ENCODE data around the gene LARP4.
"Not testable (repeated sequence)": the region's sequence is repeated elsewhere in the genome, so short reads cannot be mapped to it uniquely, and the experiment has no call there.

Gene LARP4

DNA sequence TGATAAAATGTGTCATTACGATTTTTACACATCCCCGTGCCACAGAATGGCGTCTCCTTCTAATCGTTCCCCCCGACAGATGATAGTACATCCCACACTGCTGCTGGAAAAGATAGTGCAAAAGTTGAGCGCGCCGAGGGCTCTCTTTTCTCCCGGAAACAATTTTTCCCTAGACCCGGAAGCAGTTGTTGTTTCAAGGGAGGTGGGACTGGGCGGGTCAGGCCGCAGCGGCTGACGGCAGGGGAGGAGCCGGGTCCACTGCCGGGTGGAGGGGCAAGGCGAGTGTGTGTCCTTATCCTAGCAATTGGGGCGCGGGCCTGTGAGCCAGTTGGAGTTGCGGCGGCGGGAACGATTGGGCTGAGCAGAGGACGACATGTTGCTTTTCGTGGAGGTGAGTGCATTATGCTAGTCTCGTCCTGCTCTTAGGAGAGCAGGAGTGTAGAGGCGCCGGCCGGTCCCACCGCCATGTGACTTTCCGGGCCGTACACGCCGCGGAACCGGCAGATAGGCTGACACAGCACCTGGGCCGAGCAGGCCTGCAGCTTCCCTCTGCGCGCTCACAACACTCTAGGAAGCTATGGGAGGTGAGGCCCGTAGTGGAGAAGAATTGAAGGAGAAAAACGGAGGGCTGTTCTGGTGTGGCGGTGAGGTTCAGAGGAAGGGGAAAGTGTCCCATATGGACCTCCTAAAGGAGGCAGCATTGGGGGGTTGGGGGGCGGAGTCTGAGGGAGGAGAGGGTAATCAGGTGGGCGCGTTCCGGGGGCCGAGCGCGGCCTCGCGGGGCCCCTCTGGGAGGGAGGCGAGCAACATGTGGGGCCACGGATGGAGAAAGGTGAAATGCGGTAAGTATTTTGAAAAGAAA is at the start of gene LARP4:
Gene LARP4, plus strand, starts transcription at position 248 of the 862 bp plus-strand sequence. Its CDS starts 126 bp downstream, at position 374.
- DNase-seq, result peak; percentile 92

DNA sequence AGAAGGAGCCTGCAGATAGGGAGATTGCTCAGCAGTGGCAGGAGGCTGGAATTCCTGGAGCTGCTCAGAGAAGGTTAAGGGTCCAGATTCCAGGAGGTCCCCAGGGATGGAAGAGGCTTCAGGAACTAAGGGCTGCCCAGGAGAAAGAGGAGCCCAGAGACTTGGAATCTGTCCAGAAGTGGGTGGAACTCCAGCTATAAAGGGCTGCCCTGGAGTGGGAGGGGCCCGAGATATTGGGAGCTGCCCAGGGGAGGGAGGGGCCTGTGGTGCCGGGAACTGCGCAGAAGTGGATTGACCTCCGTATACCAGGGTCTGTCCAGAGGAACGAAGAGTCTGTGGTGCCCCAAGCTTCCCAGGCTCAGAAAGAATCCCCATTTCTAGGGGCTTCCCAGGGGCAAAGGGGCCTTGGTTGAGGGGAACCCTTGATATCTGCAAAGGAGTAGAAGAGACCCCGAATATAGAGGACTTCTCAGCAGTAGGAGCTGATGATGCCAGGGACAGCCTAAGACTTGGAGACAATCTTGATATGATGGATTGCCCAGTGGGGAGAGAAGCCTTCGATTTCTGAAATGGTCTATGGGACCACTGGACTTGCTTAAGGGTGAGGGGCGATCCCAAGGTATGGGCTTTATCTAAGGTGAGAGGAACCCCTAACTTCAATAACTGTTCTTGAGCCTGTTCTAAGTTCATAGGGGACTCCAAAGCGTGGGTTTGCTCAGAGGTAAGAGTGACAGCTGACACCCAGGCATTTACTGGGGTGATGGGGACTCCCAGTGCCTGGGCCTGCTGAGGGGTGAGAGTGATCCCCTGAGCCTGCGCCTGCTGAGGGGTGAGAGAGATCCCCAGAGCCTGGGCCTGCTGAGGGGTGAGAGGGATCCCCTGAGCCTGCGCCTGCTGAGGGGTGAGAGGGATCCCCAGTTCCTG is 49.3 kb upstream of the LARP4 start:
- DNase-seq, result no peak

DNA sequence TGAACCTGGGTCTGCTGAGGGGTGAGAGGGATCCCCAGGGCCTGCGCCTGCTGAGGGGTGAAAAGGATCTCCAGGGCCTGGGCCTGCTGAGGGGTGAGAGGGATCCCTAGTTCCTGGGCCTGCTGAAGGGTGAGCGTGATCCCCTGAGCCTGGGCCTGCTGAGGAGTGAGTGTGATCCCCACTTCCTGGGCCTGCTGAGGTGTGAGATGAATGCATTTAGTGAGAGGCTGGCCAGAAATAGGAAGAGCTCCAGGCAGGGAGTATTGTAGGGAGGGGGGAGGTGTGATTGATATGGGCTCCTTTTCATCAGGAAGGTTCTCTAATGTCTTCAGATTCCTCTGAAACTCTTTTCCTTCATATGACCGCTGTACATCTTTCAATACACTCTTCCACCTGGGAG is 47.3 kb upstream of the LARP4 start:
- DNase-seq, result no peak

DNA sequence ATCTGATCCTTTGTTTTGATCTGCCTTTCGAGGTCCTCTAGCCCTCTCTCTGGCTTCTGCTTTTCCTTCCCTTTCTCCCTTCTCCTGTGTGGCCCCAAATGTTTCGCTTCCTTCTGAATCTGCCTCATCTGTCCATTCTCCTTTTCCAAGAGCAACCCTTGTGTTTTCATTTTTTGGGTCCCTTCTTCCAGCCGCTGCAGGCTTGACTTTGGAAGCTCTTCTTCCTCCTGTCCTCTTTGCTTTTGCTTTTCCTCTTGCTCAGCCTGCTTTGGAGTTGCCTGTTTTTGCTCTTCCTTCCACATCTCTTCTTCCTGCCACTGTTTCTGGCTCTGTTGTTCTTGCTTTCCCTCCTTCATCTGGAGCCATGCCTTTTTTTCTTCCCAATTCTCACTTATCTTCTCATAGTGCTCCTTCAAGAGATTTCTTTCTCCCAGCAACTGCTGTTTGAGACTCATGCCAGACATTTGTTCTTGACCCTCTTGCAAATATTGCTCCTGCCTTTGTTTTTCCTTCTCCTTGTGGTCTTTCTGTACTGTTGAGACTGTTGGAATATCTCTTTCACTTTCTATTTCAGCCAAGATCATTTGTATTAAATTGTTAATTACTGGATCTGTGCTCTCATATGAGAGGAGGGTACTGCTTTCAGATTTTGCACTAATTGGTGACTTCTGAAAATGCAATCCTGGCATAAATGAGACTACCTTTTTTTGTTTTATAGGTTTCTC is 46.7 kb upstream of the LARP4 start:
- no peak for DNase-seq

DNA sequence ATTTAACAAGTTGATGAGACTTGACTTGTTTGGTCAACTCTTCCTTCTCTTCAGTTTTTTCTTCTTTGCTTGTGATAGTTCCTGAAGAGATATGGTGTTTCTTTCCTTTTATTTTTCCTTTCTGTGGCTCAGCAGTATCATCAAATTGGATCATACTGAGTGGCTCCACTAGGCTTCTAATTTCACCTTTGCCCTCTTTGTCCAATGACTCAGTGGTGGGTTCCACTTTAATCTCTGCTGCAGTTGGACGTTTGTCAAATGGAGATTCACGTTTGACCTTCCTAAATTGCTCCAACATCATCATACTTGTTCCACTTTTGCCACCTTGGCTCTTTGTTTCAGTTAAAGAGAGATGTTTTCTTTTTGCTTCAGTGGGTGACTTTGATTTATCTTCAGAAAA is 45.8 kb upstream of the LARP4 start:
- no peak for DNase-seq

DNA sequence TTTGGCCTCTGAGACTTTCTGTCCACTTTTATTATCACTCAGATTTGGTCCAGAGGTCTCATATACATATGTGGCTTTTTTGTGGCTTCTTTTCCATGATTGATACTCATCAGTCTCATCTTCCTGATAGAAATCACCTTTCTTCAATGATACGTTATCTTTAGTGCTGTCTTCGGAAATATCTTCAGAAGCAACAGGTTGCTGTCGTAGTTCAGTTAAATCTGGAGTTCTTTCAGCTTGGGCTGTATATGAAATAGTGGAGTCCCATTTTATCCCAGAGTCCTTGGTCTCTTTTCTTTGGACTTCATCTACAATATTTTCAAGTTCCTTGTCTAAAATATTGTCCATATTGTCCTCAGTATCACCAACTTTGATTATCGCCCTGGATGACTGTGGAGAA is 45.3 kb upstream of the LARP4 start:
- no peak for DNase-seq

DNA sequence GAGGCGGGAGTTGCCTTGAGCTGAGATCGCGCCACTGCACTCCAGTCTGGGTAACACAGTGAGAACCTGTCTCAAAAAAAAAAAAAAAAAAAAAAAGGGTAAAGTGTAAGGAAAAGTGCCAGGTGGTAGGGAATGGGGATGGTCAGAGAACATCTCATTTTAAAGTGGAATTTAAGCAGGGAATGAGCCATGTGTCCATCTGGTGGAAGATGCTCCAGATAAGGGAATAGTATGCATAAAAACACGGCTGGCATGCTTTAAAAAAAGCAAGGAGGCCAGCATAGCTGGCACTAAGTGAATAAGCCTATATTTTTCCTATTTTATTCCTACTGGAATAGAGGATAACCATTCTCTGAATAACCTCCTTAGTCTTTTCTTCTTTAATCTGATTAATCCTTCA is 38.0 kb upstream of the LARP4 start:
- DNase-seq, result no peak

DNA sequence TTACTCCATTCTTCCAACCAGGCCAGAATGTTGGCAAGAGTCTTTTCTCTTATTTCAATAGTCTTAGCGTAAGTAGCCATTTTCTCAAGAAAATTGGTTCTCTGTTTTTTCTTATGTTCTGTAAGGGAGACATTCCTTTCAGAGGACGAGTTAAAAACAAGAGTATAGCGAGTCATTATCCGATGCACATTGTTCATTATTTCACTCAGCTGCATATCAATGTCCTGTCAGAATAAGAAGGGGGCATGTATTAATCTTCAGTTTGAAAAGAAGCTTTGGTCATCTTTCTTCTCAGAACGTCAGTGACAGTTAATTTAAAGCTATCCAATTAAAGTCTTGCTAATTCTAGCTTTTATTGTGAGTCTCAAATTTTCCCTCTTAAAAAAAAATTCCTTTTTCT is 37.5 kb upstream of the LARP4 start:
- DNase-seq, result no peak

DNA sequence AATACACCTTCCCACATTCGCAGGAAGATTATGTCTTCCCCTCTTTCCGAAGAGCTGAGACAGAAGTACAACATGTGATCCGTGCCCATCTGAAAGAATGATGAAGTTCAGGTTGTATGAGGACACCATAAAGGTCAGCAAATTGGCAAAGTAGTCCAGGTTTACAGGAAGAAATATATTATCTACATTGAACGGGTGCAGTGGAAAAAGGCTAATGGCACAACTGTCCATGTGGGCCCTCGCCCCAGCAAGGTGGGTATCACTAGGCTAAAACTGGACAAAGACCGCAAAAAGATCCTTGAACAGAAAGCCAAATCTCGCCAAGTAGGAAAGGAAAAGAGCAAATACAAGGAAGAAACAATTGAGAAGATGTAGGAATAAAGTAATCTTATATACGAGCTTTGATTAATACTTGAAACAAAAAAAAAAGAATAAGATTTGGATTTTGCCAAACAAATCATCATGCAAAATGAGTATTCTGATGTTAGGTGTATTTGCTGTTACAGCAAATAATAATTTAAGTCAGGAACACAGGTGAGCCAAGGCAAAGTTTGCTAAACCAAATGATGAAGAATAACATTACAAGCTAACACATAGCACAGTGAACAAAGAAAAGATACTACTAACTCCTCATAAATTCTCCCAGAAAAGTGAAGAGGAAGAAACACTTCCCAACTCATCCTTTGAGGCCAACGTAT is 34.8 kb upstream of the LARP4 start:
- no peak for DNase-seq

DNA sequence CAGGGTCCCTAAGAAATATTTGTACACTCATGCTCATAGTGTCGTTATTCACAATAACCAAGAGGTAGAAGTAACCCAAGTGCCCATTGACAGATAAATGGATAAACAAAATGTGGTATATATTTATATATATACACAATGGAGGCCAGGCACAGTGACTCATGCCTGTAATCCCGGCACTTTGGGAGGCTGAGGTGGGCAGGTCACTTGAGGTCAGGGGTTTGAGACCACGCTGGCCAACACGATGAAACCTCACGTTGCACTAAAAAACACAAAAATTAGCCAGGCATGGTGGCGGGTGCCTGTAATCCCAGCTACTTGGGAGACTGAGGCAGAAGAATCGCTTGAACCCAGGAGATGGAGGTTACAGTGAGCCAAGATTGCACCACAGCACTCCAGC is 30.0 kb upstream of the LARP4 start:
- not testable (repeated sequence) for DNase-seq

DNA sequence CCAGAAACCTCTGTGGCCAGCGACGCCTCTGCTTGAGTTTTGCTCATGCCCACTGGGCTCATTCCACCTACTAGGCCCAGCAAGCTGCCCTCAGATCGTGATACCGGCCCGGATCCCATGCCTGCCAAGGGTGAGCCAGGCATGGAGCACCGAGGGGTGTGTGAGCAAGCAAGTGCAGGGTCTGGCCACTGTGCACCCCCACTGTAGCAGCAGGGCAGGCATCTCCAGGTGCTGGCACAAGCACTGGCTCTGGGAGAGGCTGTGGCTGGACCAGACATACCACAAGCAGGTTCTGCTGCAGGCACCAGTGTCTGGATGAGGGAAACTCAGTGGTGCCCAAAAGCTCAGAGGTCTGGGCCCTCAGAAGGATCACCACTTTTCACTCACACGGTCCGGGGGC is 24.9 kb upstream of the LARP4 start:
- DNase-seq, result no peak

DNA sequence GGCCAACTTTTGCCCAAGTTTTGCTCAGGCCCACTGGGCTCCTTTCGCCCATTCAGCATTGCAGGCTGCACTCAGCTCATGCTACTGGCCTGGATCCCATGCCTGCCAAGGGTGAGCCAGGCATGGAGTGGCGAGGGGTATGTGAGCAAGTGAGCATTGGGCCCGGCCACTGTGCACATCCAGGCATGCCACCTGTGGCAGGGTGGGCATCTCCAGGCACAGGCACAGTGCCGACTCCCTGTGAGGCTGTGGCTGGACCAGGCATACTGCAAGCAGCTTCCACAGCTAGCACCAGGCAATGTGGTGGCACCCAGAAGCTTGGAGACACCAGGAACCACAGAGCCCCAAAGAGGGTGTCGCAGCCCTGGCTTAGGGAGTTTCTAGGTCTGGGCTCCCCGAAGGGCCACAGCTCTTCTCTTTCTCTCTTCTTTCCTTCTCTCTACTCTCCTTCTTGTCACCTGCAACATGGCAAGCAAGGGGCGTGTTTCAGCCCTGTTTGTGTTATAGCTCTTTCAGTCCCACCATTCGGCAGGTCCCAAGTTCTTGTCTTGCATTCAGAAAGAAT is 19.8 kb upstream of the LARP4 start:
- no peak for DNase-seq

DNA sequence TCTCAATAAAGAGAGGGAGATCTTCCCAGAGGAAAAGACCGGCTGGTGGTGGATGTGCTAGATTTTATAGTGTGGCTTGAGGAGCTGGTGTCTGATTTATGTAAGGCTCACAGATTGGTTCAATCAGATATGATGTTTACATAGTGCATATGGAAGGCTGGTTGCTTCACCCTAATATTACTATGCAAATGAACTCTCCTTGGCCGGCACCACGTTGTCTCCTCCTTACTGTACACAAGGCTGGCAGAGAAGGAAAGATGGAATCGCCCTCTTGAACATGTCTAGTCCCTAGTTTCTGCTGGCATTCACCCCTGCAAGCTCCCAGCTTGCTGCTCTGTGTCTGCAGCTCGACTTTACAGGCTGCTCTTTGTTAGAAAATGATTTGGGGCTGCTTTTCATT is 13.2 kb upstream of the LARP4 start:
- no peak for DNase-seq

DNA sequence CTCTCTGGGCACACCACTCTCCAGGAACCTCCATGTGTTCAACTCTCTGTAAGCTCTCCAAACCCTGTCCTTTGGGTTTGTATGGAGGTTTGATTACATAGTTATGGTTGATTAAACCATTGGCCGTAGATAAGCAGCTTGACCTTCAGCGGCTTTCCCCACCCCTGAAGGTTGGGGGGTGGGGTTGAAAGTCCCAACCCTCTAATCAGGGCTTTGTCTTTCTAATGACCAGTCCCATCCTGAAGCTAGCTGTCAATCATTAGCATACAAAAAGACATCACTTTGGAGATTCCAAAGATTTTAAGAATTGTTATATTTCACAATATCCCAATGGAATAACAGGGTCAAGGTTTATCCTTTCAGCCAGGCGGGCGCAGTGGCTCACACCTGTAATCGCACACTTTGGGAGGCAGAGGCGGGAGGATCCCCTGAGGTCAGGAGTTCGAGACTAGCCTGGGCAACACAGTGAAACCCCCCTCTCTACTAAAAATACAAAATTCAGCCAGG is 12.7 kb upstream of the LARP4 start:
- no peak for DNase-seq

DNA sequence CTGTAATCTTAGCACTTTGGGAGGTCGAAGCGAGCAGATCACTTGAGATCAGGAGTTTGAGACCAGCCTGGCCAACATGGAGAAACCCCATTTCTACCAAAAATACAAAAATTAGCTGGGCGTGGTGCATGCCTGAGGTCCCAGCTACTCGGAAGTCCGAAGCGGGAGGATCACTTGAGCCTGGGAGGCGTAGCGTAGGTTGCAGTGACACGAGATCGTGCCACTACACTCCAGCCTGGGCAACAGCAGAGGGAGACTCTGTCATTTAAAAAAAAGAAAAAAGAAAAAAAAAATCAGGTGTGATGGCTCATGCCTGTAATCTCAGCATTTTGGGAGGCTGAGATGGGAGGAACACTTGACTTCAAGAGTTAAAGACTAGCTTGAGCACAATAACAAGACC is 11.9 kb upstream of the LARP4 start:
- not testable (repeated sequence) for DNase-seq

DNA sequence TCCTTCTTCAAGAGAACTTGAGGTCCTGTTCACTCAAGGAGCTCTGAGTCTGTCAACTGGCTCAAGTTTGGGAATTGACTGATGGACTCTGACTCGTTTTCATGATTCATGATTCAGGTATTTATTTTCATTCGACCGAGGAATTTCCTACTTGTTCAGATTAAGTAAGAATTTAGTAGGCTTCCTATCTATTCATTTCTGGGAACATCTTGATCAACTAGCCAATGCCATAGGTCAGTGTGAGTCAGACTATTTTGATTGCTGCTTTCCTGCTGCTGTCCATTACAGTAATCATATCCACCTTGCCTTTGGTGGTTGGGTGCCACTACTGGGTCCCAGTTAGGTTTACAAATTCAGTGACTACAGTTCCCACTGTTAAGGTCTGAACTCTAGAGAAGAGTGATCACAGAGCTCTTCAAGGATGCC is 10.4 kb upstream of the LARP4 start:
- DNase-seq, result no peak

DNA sequence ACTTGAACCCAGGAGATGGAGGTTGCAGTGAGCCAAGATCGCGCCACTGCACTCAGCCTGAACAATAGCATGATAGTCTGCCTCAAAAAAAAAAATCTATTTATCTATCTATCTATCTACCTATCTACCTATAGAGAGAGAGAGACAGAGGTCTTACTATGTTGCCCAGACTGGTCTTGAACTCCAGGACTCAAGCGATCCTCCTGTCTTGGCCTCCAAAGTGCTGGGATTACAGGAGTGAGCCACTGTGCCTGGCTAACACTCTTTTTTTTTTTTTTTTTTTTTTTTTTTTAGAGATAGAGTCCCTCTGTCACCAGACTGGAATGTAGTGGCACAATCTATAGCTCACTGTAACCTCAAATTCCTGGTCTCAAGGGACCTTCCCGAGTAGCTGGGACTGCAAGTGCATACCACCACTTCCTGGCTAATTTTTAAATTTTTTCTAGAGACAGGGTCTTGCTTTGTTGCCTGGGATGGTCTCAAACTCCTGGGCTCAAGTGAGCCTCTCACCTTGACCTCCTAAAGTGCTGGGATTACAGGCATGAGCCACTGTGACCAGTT is 6.1 kb upstream of the LARP4 start:
- no peak for DNase-seq

DNA sequence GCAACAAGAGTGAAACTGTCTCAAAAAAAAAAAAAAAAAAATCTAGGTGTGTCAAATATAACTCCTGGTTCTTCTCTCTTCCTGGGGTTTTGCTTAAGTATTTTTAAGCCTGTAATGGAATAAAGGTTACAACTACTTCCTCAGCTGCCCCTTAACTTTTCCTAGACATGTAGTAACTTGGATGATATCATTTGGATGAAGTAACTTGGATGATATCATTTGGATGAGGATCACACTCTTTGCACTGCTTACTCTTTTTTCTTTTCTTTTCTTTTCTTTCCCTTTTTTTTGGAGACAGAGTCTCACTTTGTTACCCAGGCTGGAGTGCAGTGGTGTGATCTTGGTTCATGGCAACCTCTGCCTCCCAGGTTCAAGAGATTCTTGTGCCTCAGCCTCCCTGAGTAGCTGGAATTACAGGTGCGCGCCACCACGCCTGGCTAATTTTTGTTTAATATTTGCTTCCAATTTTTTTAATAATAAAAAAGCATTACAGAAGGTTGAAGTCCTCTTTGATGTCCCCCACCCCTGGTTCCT is 3.5 kb upstream of the LARP4 start:
- DNase-seq, result no peak

DNA sequence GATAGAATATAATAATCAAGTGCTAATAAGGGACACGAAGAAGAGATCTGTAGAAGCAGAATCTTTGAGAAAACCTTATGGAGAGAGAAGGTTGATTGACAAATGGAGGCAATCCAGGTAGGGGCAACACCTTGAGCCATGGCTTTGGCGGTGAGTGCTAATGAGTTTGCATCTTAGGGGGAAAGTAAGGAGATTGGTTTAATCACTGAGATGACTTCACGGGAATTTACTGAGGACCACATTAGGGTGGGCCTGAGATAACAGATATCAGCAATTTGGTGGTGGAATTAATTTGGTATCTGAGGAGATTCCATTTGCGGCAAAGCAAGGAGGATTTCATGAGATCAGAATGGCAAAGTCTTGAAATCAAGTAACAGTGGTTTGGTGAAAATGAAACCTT is 1.8 kb upstream of the LARP4 start:
- DNase-seq, result no peak

DNA sequence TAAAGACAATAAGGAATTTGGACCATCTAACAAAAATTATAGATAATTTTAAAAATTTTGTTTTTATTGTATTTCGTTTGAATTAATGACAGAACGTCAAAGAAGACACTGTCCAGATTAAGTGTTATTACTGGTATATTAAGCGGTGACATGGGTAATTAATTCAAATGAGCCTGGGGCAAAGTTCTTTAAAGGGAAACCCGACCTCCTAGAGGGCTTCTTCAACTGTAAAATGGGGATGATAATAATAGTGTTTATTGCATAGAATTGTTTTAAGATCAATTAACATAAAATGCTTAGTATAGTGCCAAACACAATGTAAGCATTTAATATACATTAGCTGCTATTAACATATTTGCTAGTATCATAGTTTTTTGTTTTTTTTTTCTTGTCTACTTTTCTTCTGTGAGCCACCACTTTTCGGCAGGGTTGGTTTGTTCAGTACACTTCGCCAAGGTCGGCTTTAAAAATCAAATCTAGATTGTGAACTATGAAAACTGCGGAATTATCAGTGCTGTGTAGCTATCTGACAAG is 514 bp upstream of the LARP4 start:
- no peak for DNase-seq

DNA sequence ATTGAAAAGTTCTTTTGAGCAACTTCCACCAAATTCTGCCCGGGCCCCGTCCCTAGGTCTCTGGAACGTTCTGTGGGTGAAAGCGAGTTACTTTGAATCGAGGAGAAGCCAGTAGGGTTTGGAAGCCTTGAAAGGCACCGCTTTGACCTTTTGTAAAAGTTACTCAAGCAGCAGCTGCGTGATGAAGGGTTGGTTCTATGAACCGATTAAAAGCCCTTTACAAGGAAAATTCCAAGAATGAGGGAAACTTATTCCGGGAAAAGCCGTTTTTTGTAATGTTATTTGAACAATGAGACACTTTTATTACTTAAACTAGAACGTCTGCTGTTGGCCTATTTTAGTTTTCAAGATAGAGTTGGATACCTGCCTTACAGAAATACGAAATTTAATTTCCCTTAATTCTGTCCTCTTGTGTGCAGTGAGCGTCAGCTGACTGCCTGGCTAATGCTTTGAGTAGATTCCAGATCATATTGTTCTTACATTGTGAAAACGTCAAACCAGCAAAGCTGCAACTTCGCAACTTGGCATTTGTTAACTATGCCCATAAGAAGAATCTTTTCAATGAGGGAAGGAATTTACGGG is 906 bp downstream of the LARP4 start:
- DNase-seq, result peak; percentile 55

Measured in GF-D8 (cell line).